GM10266 (cell line): ENCODE results near the gene SUCLG2.

ENCODE experiments used
- DNase-seq: peaks from one replicate; pipeline ENCODE4 v3.0.0; 2012; ENCODE audit errors: extremely low spot score
- CTCF ChIP-seq: IDR thresholded peaks from 2 replicates; pipeline ENCODE4 v1.5.1; 2012; ENCODE audit warnings: mild to moderate bottlenecking, low read depth; ENCODE audit not compliant: control insufficient read depth, insufficient read depth; ENCODE audit errors: missing control alignments

SUCLG2 gene

GRCh38 chr3:67384760-67385397, 269.5 kb downstream of the SUCLG2 start:
- DNase-seq: peak; percentile 27
- peak; percentile 53 for TF ChIP-seq CTCF

GRCh38 chr3:67384016-67384415, 270.4 kb downstream of the SUCLG2 start:
- no peak for TF ChIP-seq CTCF
- DNase-seq: no peak

- no peak for TF ChIP-seq CTCF
- DNase-seq: no peak
Measured at GRCh38 chr3:67383379-67383778, 271.0 kb downstream of the SUCLG2 start.

GRCh38 chr3:67382536-67382935, 271.9 kb downstream of the SUCLG2 start:
- no peak for DNase-seq
- TF ChIP-seq CTCF: no peak

- DNase-seq: no peak
Measured at GRCh38 chr3:67381667-67382272, 272.6 kb downstream of the SUCLG2 start.

GRCh38 chr3:67380118-67380517, 274.3 kb downstream of the SUCLG2 start:
- TF ChIP-seq CTCF: no peak
- no peak for DNase-seq

More at GRCh38 chr3:67381667-67382272, 272.6 kb downstream of the SUCLG2 start:
- TF ChIP-seq CTCF: peak; percentile 65

- TF ChIP-seq CTCF: no peak
Measured at GRCh38 chr3:67377299-67377698, 277.1 kb downstream of the SUCLG2 start.

More at GRCh38 chr3:67377299-67377698, 277.1 kb downstream of the SUCLG2 start:
- DNase-seq: no peak
